ENCODE results near the gene RNU11.

DNA sequence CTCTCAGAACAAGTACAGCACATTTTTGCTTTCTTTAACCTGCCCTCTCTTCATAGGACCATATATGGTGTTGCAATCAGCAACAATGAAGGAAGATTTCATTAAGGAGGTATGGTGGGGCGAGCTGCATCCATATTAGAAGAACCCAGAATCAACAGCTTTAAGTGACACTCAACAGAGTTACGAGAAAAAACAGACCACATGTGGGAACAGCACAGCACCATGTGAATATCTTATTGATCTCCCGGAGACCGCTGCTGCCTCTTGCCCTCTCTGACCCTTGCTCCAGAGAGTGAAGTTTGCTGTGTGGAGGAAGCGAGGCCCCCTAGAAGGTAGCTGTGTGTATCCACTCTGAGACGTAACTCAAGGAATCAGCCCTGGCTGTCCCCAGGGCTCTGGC is 43.4 kb upstream of the RNU11 start:
- TF ChIP-seq POLR2AphosphoS5 (IDR thresholded peaks at IDR 0.05) (no peak), POLR2A (IDR thresholded peaks at IDR 0.05) (no peak), CTCF (IDR thresholded peaks at IDR 0.05) (no peak)

Data from prostate gland (tissue), 2 donors.